GM12801 (cell line): ENCODE measurements around the gene AGO1.

Experiments
- CTCF ChIP-seq: IDR thresholded peaks from one replicate; pipeline ENCODE4 v1.5.1; 2011; ENCODE audit warnings: control low read depth; ENCODE audit not compliant: insufficient read length; ENCODE audit errors: extremely low read depth

Gene AGO1

GRCh38 chr1:35899941-35900340 is 16.9 kb downstream of the AGO1 start:
- TF ChIP-seq CTCF: no peak

- TF ChIP-seq CTCF: no peak
These were observed 18.2 kb downstream of the AGO1 start for GRCh38 chr1:35901235-35901634.

GRCh38 chr1:35902671-35903070 is 19.7 kb downstream of the AGO1 start:
- TF ChIP-seq CTCF: no peak

- TF ChIP-seq CTCF: no peak
These were observed 31.7 kb downstream of the AGO1 start for GRCh38 chr1:35914717-35915116.

- TF ChIP-seq CTCF: no peak
These were observed 32.7 kb downstream of the AGO1 start for GRCh38 chr1:35915693-35916092.

GRCh38 chr1:35923791-35924221 is 40.8 kb downstream of the AGO1 start:
- no peak for TF ChIP-seq CTCF

- no peak for TF ChIP-seq CTCF
These were observed 41.8 kb downstream of the AGO1 start for GRCh38 chr1:35924838-35925237.

GRCh38 chr1:35925741-35926140 is 42.7 kb downstream of the AGO1 start:
- no peak for TF ChIP-seq CTCF
